Astrocyte of the spinal cord (primary cell): ENCODE results near the gene FBXW5.

Experiments
- DNase-seq: peaks from one replicate; pipeline ENCODE4 v3.0.0; 2011; ENCODE audit warnings: low read depth, low spot score
- H3K4me3 ChIP-seq: 2 replicates; pipeline ENCODE4 v1.5.1; 2011; ENCODE audit warnings: low read depth, mild to moderate bottlenecking, low read length, moderate library complexity
- CTCF ChIP-seq: IDR thresholded peaks from 2 replicates; pipeline ENCODE4 v1.5.1; 2012; ENCODE audit warnings: low read depth, mild to moderate bottlenecking, low read length, inconsistent platforms
- in situ Hi-C: cut with HindIII; loops from 2 replicates; pipeline ENCODE4 v1.10.0; 2017; ENCODE audit warnings: low sequenced_read_pairs

FBXW5 gene

GRCh38 chr9:136957901-136958300, 13.4 kb upstream of the FBXW5 start:
- in situ Hi-C loops: no loop called here
- no peak for DNase-seq
- no peak overlapping the region for H3K4me3 ChIP-seq
- no peak for TF ChIP-seq CTCF

GRCh38 chr9:136957461-136957860, 12.9 kb upstream of the FBXW5 start:
- in situ Hi-C loops: no loop called here
- no peak overlapping the region for H3K4me3 ChIP-seq
- DNase-seq: no peak
- no peak for TF ChIP-seq CTCF

GRCh38 chr9:136956604-136957003, 12.1 kb upstream of the FBXW5 start:
- no peak for TF ChIP-seq CTCF
- no peak overlapping the region for H3K4me3 ChIP-seq
- DNase-seq: no peak
- in situ Hi-C loops: no loop called here

GRCh38 chr9:136955943-136956335, 11.4 kb upstream of the FBXW5 start:
- TF ChIP-seq CTCF: no peak
- in situ Hi-C loops: no loop called here
- H3K4me3 ChIP-seq: no peak overlapping the region
- DNase-seq: no peak

GRCh38 chr9:136955202-136955942, 10.8 kb upstream of the FBXW5 start:
- TF ChIP-seq CTCF: no peak

GRCh38 chr9:136954270-136955083, 9.9 kb upstream of the FBXW5 start:
- DNase-seq: no peak
- TF ChIP-seq CTCF: no peak
- no peak overlapping the region for H3K4me3 ChIP-seq
- in situ Hi-C loops: no loop called here

More at GRCh38 chr9:136955202-136955942, 10.8 kb upstream of the FBXW5 start:
- in situ Hi-C loops: no loop called here
- DNase-seq: no peak
- no peak overlapping the region for H3K4me3 ChIP-seq
